ENCODE measurements around the gene RWDD3.
A peak's percentile ranks its signal among the peaks of the same experiment; 100 is the strongest.

Gene RWDD3

GRCh38 chr1:95226781-95227660 is 7.0 kb upstream of the RWDD3 start:
- peak; percentile 27 for ATAC-seq
- TF ChIP-seq ZFP3 (CRISPR knock-in tag; IDR thresholded peaks at IDR 0.05) = no peak
- no peak for TF ChIP-seq CSRNP3 (CRISPR knock-in tag; IDR thresholded peaks at IDR 0.05)
- TF ChIP-seq ZNF8 (CRISPR knock-in tag; IDR thresholded peaks at IDR 0.05) = no peak
- TF ChIP-seq ZFP30 (CRISPR knock-in tag; IDR thresholded peaks at IDR 0.05) = no peak
- TF ChIP-seq BACH2 (CRISPR knock-in tag; IDR thresholded peaks at IDR 0.05; ENCODE audit: borderline replicate concordance) = no peak
- no peak for TF ChIP-seq TCF4 (CRISPR knock-in tag; IDR thresholded peaks at IDR 0.05; ENCODE audit: borderline replicate concordance)
- TF ChIP-seq GLIS3 (CRISPR knock-in tag; IDR thresholded peaks at IDR 0.05) = no peak
- TF ChIP-seq TOX (CRISPR knock-in tag; IDR thresholded peaks at IDR 0.05; ENCODE audit: borderline replicate concordance) = no peak
- no peak for TF ChIP-seq RARB (CRISPR knock-in tag; IDR thresholded peaks at IDR 0.05)
- no peak for TF ChIP-seq CREB5 (CRISPR knock-in tag; IDR thresholded peaks at IDR 0.05; ENCODE audit: low read depth)
- TF ChIP-seq PPARA (CRISPR knock-in tag; IDR thresholded peaks at IDR 0.05; ENCODE audit: borderline replicate concordance) = no peak
- no peak for TF ChIP-seq OSR1 (CRISPR knock-in tag; IDR thresholded peaks at IDR 0.05)
- no peak for TF ChIP-seq ESRRG (CRISPR knock-in tag; IDR thresholded peaks at IDR 0.05)
- TF ChIP-seq ZC3H10 (CRISPR knock-in tag; IDR thresholded peaks at IDR 0.05) = no peak
- TF ChIP-seq TSHZ2 (CRISPR knock-in tag; IDR thresholded peaks at IDR 0.05) = no peak
- TF ChIP-seq ARNTL (CRISPR knock-in tag; IDR thresholded peaks at IDR 0.05; ENCODE audit: borderline replicate concordance, low read depth) = no peak
- TF ChIP-seq POU6F1 (CRISPR knock-in tag; IDR thresholded peaks at IDR 0.05; ENCODE audit: borderline replicate concordance, low read depth) = no peak

- ATAC-seq = no peak
- TF ChIP-seq ZFP3 (CRISPR knock-in tag; IDR thresholded peaks at IDR 0.05) (no peak), ZNF565 (CRISPR knock-in tag; conservative IDR thresholded peaks at IDR 0.05; ENCODE audit: low read depth) (no peak), CSRNP3 (CRISPR knock-in tag; IDR thresholded peaks at IDR 0.05) (no peak), TOX (CRISPR knock-in tag; IDR thresholded peaks at IDR 0.05; ENCODE audit: borderline replicate concordance) (no peak), OSR1 (CRISPR knock-in tag; IDR thresholded peaks at IDR 0.05) (no peak)
Measured at GRCh38 chr1:95229037-95229436, 5.0 kb upstream of the RWDD3 start.

- ATAC-seq = no peak
Measured at GRCh38 chr1:95229706-95230105, 4.3 kb upstream of the RWDD3 start.

More at GRCh38 chr1:95229706-95230105, 4.3 kb upstream of the RWDD3 start:
- TF ChIP-seq CSDC2 (CRISPR knock-in tag; IDR thresholded peaks at IDR 0.05) = no peak
- TF ChIP-seq ZNF70 (CRISPR knock-in tag; IDR thresholded peaks at IDR 0.05) = no peak
- TF ChIP-seq CSRNP3 (CRISPR knock-in tag; IDR thresholded peaks at IDR 0.05) = no peak
- no peak for TF ChIP-seq TSHZ2 (CRISPR knock-in tag; IDR thresholded peaks at IDR 0.05)
- TF ChIP-seq CREB5 (CRISPR knock-in tag; IDR thresholded peaks at IDR 0.05; ENCODE audit: low read depth) = no peak

Measured in SK-N-SH treated with all-trans-retinoic acid at 6 μM for 48 hours (cell line).